ENCODE measurements around the gene KRTAP10-4. TPM values are rescaled to one million over a fixed set of nuclear protein-coding genes. Genes with fewer than 3 reads are reported as not detected.
"Not testable (repeated sequence)": the region's sequence is repeated elsewhere in the genome, so short reads cannot be mapped to it uniquely, and the experiment has no call there.

KRTAP10-4 gene
- total RNA-seq, 3 donors from 2014 or later (not counting 1 experiment from before 2014, with no cell fraction given): not detected

DNA sequence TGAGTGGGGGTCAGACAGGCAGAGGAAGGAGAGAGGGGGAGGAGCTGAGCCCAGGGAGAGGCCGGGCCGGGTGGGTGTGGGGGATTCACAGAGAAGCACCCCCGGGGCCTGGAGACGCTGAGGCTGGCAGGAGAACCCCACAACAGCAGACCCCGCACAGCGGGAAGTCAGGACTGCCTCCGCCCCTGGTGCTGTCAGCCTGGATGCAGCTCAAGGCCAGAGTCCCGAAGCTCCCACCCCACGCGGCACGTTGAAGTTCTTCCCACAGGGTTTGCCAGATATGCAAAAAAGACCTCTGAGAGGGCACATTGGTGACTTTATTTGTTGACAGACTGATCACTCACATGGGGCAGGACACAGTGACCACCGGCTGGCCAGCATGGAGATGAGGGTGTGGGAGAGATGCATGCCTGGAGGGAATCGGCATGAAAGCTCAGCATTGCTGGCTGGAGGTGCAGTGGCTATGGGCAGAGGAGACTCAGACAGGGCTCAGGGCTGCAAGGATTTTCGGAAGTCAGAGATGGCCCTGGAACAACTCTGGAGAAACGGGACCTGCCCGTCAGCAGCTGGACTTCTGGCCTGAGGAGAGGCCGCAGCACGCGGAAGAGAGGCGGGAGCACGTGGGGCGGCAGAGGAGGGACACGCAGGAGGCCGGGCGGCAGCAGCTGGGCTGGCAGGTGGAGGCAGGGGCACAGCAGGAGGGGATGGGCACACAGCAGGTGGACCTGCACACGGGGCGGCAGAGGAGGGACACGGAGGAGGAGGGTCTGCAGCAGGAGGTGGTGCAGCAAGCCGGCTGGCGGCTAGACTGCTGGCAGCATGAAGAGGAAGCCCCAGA lies 15.8 kb upstream of the KRTAP10-4 start:
- H3K4me1 ChIP-seq (ENCODE audit: control insufficient read depth, insufficient read depth, low read length): no peaks in the 10 kb centered on the region
- intact Hi-C loops (cut with micrococcal nuclease): no loop called here
- H3K27me3 Mint-ChIP-seq (ENCODE audit: low read depth in 2 of 2): peaks cover 7 to 13% of the 10 kb centered on the region in 2 donors
- ATAC-seq: no peak
- H3K4me3 Mint-ChIP-seq: no peak overlapping the region
- no peaks in the 10 kb centered on the region for H3K4me1 Mint-ChIP-seq
- peak in 1 of 2 donors; percentile 10 for DNase-seq
- H3K36me3 ChIP-seq (ENCODE audit: control insufficient read depth, insufficient read depth, low read length): no peaks in the 10 kb centered on the region
- H3K27me3 ChIP-seq (ENCODE audit: control insufficient read depth, insufficient read depth, low read length): no peaks in the 10 kb centered on the region
- no peak overlapping the region for H3K4me3 ChIP-seq (ENCODE audit: low read length)
- TF ChIP-seq, protein P1, sequence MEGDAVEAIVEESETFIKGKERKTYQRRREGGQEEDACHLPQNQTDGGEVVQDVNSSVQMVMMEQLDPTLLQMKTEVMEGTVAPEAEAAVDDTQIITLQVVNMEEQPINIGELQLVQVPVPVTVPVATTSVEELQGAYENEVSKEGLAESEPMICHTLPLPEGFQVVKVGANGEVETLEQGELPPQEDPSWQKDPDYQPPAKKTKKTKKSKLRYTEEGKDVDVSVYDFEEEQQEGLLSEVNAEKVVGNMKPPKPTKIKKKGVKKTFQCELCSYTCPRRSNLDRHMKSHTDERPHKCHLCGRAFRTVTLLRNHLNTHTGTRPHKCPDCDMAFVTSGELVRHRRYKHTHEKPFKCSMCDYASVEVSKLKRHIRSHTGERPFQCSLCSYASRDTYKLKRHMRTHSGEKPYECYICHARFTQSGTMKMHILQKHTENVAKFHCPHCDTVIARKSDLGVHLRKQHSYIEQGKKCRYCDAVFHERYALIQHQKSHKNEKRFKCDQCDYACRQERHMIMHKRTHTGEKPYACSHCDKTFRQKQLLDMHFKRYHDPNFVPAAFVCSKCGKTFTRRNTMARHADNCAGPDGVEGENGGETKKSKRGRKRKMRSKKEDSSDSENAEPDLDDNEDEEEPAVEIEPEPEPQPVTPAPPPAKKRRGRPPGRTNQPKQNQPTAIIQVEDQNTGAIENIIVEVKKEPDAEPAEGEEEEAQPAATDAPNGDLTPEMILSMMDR (IDR thresholded peaks at IDR 0.05): no peak
- H3K27ac Mint-ChIP-seq: no peak overlapping the region
- 74% methylated on average over 30 of the region's 30 CpGs for WGBS (ENCODE audit: insufficient coverage)
- no peaks in the 10 kb centered on the region for H3K9me3 ChIP-seq (ENCODE audit: control insufficient read depth, insufficient read depth, low read length)
- H3K36me3 Mint-ChIP-seq: peaks cover 12% of the 10 kb centered on the region
- H3K9me3 Mint-ChIP-seq: peaks cover 2 to 3% of the 10 kb centered on the region in 2 donors
- H3K27ac ChIP-seq (ENCODE audit: low read length): no peak overlapping the region

DNA sequence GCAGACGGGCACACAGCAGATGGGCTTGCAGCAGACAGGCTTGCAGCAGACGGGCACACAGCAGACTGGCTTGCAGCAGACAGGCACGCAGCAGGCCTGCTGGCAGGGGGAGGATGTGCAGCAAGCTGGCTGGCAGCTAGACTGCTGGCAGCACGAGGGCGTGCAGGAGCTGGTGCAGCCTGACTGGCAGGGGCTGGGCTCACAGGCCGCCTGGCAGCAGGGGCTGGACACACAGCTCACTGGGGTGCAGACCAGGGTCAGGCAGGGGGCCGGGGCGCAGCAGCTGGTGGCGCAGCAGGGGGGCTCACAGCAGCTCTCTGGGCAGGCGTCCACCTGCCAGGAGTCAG lies 15.2 kb upstream of the KRTAP10-4 start:
- H3K4me1 Mint-ChIP-seq; H3K4me3 ChIP-seq (ENCODE audit: low read length); ATAC-seq; H3K4me3 Mint-ChIP-seq; H3K9me3 ChIP-seq (ENCODE audit: control insufficient read depth, insufficient read depth, low read length); H3K27me3 ChIP-seq (ENCODE audit: control insufficient read depth, insufficient read depth, low read length); H3K27ac Mint-ChIP-seq; intact Hi-C loops (cut with micrococcal nuclease); H3K9me3 Mint-ChIP-seq; H3K27ac ChIP-seq (ENCODE audit: low read length); H3K36me3 ChIP-seq (ENCODE audit: control insufficient read depth, insufficient read depth, low read length); H3K4me1 ChIP-seq (ENCODE audit: control insufficient read depth, insufficient read depth, low read length): not testable (repeated sequence)
- peak in 1 of 2 donors; percentile 10 for DNase-seq
- peaks cover 12% of the 10 kb centered on the region for H3K36me3 Mint-ChIP-seq
- WGBS (ENCODE audit: insufficient coverage): 83% methylated on average over 10 of the region's 10 CpGs
- H3K27me3 Mint-ChIP-seq (ENCODE audit: low read depth in 2 of 2): peaks cover 7 to 13% of the 10 kb centered on the region in 2 donors

DNA sequence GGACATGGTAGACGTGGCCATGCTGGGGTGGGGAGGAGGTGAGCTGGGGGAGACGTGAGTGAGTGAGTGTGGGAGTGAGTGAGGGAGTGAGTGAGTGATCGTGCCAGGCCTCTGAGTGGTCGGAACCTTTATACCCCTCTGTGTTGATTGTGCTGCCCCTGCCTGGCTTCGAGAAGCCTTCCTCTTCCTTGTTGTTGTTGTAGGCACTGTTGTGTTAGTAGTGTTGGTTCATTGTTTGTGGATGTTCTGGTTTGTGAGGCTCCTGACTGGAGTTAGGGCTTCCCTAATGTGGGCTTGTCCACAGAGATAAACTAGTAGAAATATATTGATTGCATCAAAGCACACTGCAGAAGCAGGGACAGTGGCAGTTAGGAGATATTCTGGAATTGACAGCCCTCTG lies 14.8 kb upstream of the KRTAP10-4 start, which contains the start of gene KRTAP10-3:
TSS of gene KRTAP10-3 (minus strand) at position 101 of the 400 bp plus-strand sequence. CDS start at position 21, 80 bp downstream.
- H3K4me1 ChIP-seq (ENCODE audit: control insufficient read depth, insufficient read depth, low read length): no peaks in the 10 kb centered on the region
- H3K4me3 Mint-ChIP-seq: no peak within 1 kb of the TSS
- TF ChIP-seq, protein P1 (IDR thresholded peaks at IDR 0.05): no peak
- DNase-seq (no peak), ATAC-seq (no peak)
- H3K4me1 Mint-ChIP-seq: no peaks in the 10 kb centered on the region
- no peaks in the 10 kb centered on the region for H3K36me3 ChIP-seq (ENCODE audit: control insufficient read depth, insufficient read depth, low read length)
- intact Hi-C loops (cut with micrococcal nuclease): no loop called here
- H3K27ac ChIP-seq (ENCODE audit: low read length): no peak within 1 kb of the TSS
- H3K9me3 Mint-ChIP-seq: peaks cover 3 to 4% of the 10 kb centered on the region in 2 donors
- H3K27me3 ChIP-seq (ENCODE audit: control insufficient read depth, insufficient read depth, low read length): no peaks in the 10 kb centered on the region
- H3K9me3 ChIP-seq (ENCODE audit: control insufficient read depth, insufficient read depth, low read length): no peaks in the 10 kb centered on the region
- H3K36me3 Mint-ChIP-seq: peaks cover 12% of the 10 kb centered on the region
- H3K27me3 Mint-ChIP-seq (ENCODE audit: low read depth in 2 of 2): peaks cover 7 to 13% of the 10 kb centered on the region in 2 donors
- H3K4me3 ChIP-seq (ENCODE audit: low read length): no peak within 1 kb of the TSS
- H3K27ac Mint-ChIP-seq: no peak within 1 kb of the TSS
- 81% methylated on average over 5 of the region's 5 CpGs for WGBS (ENCODE audit: insufficient coverage)

DNA sequence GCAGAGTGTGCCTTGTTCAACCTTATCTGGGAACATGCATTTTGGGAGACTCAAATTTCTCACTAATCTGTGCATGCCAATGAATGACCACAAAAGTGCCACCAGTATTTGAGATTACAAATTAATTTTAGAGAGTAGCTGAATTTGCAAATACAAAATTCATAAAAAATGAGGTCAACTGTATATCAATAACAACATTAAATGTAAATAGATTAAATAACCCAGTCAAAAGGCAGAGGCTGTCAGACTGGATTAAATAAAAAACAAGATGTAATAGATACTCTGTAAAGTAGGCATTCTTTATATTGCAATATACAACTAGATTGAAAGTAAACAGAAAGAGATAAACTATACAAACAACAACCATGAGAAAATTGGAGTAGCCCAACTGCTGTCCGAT lies 9.4 kb upstream of the KRTAP10-4 start:
- Mint-ChIP-seq H3K9me3 (peaks cover 3 to 4% of the 10 kb centered on the region in 2 donors), H3K4me1 (peaks cover 7 to 14% of the 10 kb centered on the region in 2 donors), H3K27me3 (ENCODE audit: low read depth in 2 of 2) (peaks cover 2 to 3% of the 10 kb centered on the region in 2 donors), H3K4me3 (no peak overlapping the region), H3K36me3 (peaks cover 12% of the 10 kb centered on the region), H3K27ac (peak overlapping the region in 1 of 2 donors; percentile 61)
- H3K27me3 ChIP-seq (ENCODE audit: control insufficient read depth, insufficient read depth, low read length): no peaks in the 10 kb centered on the region
- whole genome bisulfite sequencing (ENCODE audit: insufficient coverage): no CpG with 5 or more reads among the region's 1 CpG
- ATAC-seq (no peak), DNase-seq (no peak)
- TF ChIP-seq, protein P1 (IDR thresholded peaks at IDR 0.05): no peak
- intact Hi-C loops (cut with micrococcal nuclease): no loop called here
- no peaks in the 10 kb centered on the region for H3K4me1 ChIP-seq (ENCODE audit: control insufficient read depth, insufficient read depth, low read length)
- H3K27ac ChIP-seq (ENCODE audit: low read length): no peak overlapping the region
- H3K9me3 ChIP-seq (ENCODE audit: control insufficient read depth, insufficient read depth, low read length): no peaks in the 10 kb centered on the region
- no peaks in the 10 kb centered on the region for H3K36me3 ChIP-seq (ENCODE audit: control insufficient read depth, insufficient read depth, low read length)
- no peak overlapping the region for H3K4me3 ChIP-seq (ENCODE audit: low read length)

Data from natural killer cell (primary cell).